ENCODE data around the gene PTPN23.

- no peak for TF ChIP-seq CTCF (IDR thresholded peaks at IDR 0.05)
- TF ChIP-seq POLR2A (IDR thresholded peaks at IDR 0.05): no peak
These were observed 39.2 kb downstream of the PTPN23 start for GRCh38 chr3:47420044-47420430.

Data from body of pancreas (tissue), 4 donors.